SW480 (cell line): ENCODE data around the gene PLXNA1.

Experiments
- DNase-seq: peaks from one replicate; pipeline ENCODE4 v3.0.0-alpha.2; 2016; ENCODE audit warnings: low spot score

PLXNA1 gene

GRCh38 chr3:127018306-127018828, 35.5 kb downstream of the PLXNA1 start:
- DNase-seq, result no peak

GRCh38 chr3:127019449-127019848, 36.5 kb downstream of the PLXNA1 start:
- peak; percentile 18 for DNase-seq

- no peak for DNase-seq
These were observed 37.6 kb downstream of the PLXNA1 start for GRCh38 chr3:127020543-127020942.

DNA sequence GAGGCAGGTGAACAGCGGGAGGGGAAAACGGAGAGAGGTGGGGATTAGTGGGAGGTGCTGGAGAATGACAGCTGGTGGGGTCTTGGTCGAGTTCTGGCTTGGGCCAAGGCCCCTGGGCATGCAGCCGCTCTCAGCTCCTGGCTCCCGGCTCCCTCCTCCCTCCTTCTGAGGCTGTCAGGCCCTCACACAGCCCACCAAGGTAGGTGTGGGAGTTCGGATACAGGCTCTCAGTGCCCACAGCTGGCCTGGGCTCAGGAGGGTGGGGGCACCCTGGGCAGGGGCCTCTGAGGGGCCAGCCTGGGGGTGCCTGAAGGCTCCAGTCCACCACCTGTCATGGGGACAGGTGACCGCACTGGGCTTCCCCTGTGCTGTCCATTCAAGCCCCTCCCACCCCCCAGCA, 39.9 kb downstream of the PLXNA1 start:
- DNase-seq, result no peak

- no peak for DNase-seq
These were observed 42.5 kb downstream of the PLXNA1 start for GRCh38 chr3:127025456-127025855.

GRCh38 chr3:127026036-127026435, 43.1 kb downstream of the PLXNA1 start:
- no peak for DNase-seq

DNA sequence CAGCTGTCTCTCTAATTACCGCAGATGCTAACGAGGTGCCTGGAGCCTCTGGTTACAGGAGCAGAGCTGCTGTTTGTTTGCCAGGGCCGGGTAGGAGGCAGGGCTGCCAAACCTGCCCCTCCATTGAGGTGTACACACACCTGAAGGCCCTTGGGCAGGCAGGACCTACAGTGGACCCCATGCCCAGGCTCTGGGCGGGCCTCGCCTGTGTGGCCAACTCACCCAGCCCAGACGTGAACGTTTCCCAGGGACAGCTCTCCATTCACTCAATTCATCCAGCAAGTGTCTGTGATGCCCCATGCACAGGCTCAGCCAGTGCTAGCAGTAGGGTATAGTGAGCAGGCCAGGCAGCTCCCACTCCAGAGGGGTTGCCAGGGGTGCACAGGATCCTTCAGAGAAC, 43.7 kb downstream of the PLXNA1 start:
- no peak for DNase-seq

- DNase-seq, result no peak
These were observed 44.3 kb downstream of the PLXNA1 start for GRCh38 chr3:127027061-127027735.

GRCh38 chr3:127027811-127028548, 45.1 kb downstream of the PLXNA1 start:
- DNase-seq, result no peak

GRCh38 chr3:127028781-127029657, 46.1 kb downstream of the PLXNA1 start:
- DNase-seq, result no peak

DNA sequence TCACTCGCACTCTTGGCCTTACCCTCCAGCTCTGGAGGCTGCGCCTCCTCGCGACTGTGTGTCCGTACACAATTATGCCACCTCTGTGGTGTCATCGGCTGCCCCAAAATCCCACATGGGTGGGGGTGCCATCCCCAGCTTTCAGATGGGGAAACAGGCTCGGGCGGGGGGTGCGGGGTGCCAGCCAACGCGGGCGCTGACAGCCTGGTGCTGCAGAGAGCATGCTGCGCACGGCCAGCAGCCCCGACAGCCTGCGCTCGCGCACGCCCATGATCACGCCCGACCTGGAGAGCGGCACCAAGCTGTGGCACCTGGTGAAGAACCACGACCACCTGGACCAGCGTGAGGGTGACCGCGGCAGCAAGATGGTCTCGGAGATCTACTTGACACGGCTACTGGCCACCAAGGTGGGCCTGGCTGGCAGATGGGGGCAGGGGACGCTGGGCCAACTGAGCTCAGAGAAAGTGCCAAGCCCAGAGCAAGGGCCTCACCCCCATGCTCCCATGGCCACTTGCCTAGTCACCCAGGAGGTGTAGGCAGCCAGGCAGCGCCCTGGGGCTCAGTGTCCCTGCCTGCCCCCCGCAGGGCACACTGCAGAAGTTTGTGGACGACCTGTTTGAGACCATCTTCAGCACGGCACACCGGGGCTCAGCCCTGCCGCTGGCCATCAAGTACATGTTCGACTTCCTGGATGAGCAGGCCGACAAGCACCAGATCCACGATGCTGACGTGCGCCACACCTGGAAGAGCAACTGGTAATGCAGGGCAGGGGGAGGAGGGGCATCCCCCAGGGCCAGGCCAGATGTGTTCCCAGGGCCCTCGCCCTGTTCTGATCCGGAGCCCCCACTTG, 47.0 kb downstream of the PLXNA1 start:
- DNase-seq, result no peak

GRCh38 chr3:127030508-127031412, 47.8 kb downstream of the PLXNA1 start:
- DNase-seq, result no peak

DNA sequence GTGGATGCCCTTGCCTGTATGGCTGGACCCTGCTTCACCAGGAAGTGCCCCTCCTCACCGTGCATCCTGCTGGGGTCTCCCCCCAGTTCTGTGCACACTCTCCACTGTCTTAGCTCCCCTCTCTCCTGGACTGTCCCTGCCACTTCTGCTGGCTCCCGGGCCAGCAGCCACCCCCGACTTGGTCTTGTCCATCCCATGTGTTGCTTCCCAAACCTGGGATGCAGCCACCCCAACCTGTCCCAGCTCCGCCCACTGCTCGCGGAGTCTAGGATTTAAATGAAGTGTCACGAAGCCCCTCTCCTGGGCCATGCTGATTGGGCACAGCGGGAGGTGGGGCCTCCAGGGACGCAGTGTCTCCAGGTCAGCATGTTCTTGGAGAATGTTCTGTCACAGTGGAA, 48.5 kb downstream of the PLXNA1 start:
- DNase-seq, result no peak

DNA sequence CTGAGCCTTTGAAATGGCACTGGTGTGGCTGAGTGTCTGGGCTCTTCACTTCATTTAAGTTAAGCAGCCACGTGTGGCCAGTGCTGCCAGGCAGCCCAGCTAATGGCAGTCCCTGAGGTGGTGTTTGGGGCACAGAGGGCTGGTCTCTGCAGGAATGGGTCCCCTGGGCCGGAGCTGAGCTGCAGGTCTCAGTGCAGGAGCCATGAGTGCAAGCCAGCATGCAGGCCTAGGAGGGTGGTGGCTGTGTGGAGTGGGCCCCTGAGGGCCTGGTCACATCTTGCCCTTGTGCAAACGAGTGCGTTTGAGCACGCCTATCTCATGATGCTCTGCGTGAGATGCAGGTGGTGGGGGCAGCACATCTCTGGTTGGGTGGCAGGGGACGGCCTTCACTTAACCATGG, 48.9 kb downstream of the PLXNA1 start:
- DNase-seq, result no peak

GRCh38 chr3:127032296-127032990, 49.5 kb downstream of the PLXNA1 start:
- no peak for DNase-seq
